ENCODE results near the gene STRIP2.

The STRIP2 gene

GRCh38 chr7:129452589-129453231 lies 18.5 kb downstream of the STRIP2 start:
- Histone ChIP-seq H3K9me3 (no peaks in the 10 kb centered on the region), H3K4me1 (ENCODE audit: control insufficient read depth in 1 of 2, insufficient read depth in 1 of 2, low read depth in 1 of 2, low read length in 1 of 2) (no peaks in the 10 kb centered on the region), H3K27me3 (peaks cover 64% of the 10 kb centered on the region), H3K36me3 (no peaks in the 10 kb centered on the region), H3K4me3 (ENCODE audit: low read depth in 1 of 2, low read length in 1 of 2) (no peak overlapping the region), H3K27ac (no peak overlapping the region)
- TF ChIP-seq CTCF (IDR thresholded peaks at IDR 0.05) = no peak

GRCh38 chr7:129453510-129454248 lies 19.4 kb downstream of the STRIP2 start:
- Histone ChIP-seq H3K4me1 (ENCODE audit: control insufficient read depth in 1 of 2, insufficient read depth in 1 of 2, low read depth in 1 of 2, low read length in 1 of 2) (no peaks in the 10 kb centered on the region), H3K27ac (no peak overlapping the region), H3K36me3 (no peaks in the 10 kb centered on the region), H3K4me3 (ENCODE audit: low read depth in 1 of 2, low read length in 1 of 2) (no peak overlapping the region), H3K27me3 (peaks cover 74% of the 10 kb centered on the region), H3K9me3 (no peaks in the 10 kb centered on the region)
- TF ChIP-seq CTCF (IDR thresholded peaks at IDR 0.05) = no peak

- no peaks in the 10 kb centered on the region for H3K4me1 ChIP-seq (ENCODE audit: control insufficient read depth in 1 of 2, insufficient read depth in 1 of 2, low read depth in 1 of 2, low read length in 1 of 2)
- no peaks in the 10 kb centered on the region for H3K9me3 ChIP-seq
- H3K36me3 ChIP-seq = no peaks in the 10 kb centered on the region
- H3K4me3 ChIP-seq (ENCODE audit: low read depth in 1 of 2, low read length in 1 of 2) = no peak overlapping the region
- H3K27me3 ChIP-seq = peaks cover 79% of the 10 kb centered on the region
- no peak overlapping the region for H3K27ac ChIP-seq
- TF ChIP-seq CTCF (IDR thresholded peaks at IDR 0.05) = no peak
Observed at GRCh38 chr7:129454249-129454551, 20.0 kb downstream of the STRIP2 start.

GRCh38 chr7:129456421-129456820 lies 22.2 kb downstream of the STRIP2 start:
- Histone ChIP-seq H3K4me3 (ENCODE audit: low read depth in 1 of 2, low read length in 1 of 2) (no peak overlapping the region), H3K4me1 (ENCODE audit: control insufficient read depth in 1 of 2, insufficient read depth in 1 of 2, low read depth in 1 of 2, low read length in 1 of 2) (no peaks in the 10 kb centered on the region), H3K27me3 (peaks cover 91% of the 10 kb centered on the region), H3K27ac (no peak overlapping the region), H3K36me3 (no peaks in the 10 kb centered on the region), H3K9me3 (no peaks in the 10 kb centered on the region)
- TF ChIP-seq CTCF (IDR thresholded peaks at IDR 0.05) = no peak

GRCh38 chr7:129457101-129457500 lies 22.9 kb downstream of the STRIP2 start:
- peaks cover 4% of the 10 kb centered on the region in 2 experiments for H3K4me1 ChIP-seq (ENCODE audit: control insufficient read depth in 1 of 2, insufficient read depth in 1 of 2, low read depth in 1 of 2, low read length in 1 of 2)
- TF ChIP-seq CTCF (IDR thresholded peaks at IDR 0.05) = no peak
- no peak overlapping the region for H3K4me3 ChIP-seq (ENCODE audit: low read depth in 1 of 2, low read length in 1 of 2)
- H3K36me3 ChIP-seq = no peaks in the 10 kb centered on the region
- H3K27ac ChIP-seq = no peak overlapping the region
- peaks cover 91% of the 10 kb centered on the region for H3K27me3 ChIP-seq
- no peaks in the 10 kb centered on the region for H3K9me3 ChIP-seq
